ENCODE results near the gene LIPE.

DNA sequence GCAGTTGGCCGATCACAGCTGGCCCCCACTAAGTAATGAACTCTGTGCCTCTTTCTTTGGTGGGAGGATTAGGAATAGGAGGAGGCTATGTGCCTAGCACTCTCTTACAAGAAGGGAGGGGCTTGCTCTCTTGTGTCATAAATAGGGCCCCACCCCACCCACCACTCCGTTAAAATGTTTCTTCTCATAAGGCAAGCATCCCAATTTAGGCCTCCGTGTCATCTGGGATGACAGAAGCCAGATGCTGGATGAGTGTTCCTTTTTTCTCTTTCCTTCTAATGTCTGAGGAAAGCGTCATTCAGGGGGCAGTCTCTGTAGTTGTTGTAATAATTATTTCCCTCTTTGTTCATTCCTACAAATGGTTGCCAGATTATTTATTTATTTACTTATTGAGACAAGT, at the start of gene LIPE:
- TF ChIP-seq, protein P1, sequence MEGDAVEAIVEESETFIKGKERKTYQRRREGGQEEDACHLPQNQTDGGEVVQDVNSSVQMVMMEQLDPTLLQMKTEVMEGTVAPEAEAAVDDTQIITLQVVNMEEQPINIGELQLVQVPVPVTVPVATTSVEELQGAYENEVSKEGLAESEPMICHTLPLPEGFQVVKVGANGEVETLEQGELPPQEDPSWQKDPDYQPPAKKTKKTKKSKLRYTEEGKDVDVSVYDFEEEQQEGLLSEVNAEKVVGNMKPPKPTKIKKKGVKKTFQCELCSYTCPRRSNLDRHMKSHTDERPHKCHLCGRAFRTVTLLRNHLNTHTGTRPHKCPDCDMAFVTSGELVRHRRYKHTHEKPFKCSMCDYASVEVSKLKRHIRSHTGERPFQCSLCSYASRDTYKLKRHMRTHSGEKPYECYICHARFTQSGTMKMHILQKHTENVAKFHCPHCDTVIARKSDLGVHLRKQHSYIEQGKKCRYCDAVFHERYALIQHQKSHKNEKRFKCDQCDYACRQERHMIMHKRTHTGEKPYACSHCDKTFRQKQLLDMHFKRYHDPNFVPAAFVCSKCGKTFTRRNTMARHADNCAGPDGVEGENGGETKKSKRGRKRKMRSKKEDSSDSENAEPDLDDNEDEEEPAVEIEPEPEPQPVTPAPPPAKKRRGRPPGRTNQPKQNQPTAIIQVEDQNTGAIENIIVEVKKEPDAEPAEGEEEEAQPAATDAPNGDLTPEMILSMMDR (conservative IDR thresholded peaks at IDR 0.05; ENCODE audit: low read depth, low read length), result no peak
- no peak for TF ChIP-seq EZH2 (IDR thresholded peaks at IDR 0.05; ENCODE audit: borderline replicate concordance, low read depth, low read length, poor library complexity, severe bottlenecking)

All from A673 (cell line).